PFSK-1 (cell line): ENCODE data around the gene FAF1.

ENCODE experiments used
- POLR2AphosphoS5 ChIP-seq: IDR thresholded peaks from 2 replicates; pipeline ENCODE4 v1.6.1; 2012; ENCODE audit warnings: low read depth, mild to moderate bottlenecking, control low read depth, low read length, moderate library complexity
- TAF1 ChIP-seq: IDR thresholded peaks from 2 replicates; pipeline ENCODE4 v1.6.1; 2012; ENCODE audit warnings: low read length, control low read depth, borderline replicate concordance; ENCODE audit not compliant: insufficient read depth

DNA sequence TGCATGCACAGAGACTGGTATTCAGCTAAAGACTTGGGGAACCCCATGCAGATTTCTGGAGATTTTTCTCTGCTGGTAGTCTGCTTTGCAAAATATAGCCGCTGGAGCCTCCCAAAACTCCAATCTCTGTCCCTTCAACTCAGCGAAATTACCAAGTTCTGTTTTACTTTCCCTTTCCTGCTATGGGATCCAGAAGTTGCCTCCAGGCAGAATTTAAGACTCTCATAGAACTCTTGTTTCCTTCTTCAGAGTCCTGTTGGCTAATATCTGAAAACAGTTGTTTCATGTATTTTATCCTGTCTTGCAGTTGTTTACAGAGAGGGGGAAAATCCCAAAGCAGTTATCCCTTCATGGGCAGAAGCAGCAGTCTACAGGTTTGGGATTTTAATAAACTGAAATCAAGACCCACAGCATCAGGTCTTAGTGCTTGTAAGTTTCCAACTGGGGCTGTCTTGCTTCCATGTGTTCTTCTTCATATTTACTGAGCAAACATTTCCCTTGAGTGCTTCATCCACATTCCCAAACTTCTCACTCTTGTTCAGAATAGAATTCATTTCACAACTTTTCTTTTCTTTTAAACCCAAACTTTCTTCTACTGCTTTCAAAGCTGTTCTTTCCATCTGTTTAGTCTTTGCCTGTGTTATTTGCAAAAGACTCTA lies 315.5 kb downstream of the FAF1 start:
- TF ChIP-seq POLR2AphosphoS5 (no peak), TAF1 (no peak)
